Kidney (tissue), 22 donors: ENCODE results near the gene EBP. TPM values are rescaled to one million over a fixed set of nuclear protein-coding genes. Genes with fewer than 3 reads are reported as not detected.

Source experiments
- DNase-seq, 5 donors: peaks; one replicate each; pipeline ENCODE4 v3.0.0-alpha.2; 2013 to 2020
- FAIRE-seq: peaks from 2 replicates; lab custom pipeline; 2012; peaks lifted over from hg19 to GRCh38; lab: Jason Lieb, UNC
- H3K27ac ChIP-seq, 2 donors: one replicate each; pipeline ENCODE4 v1.7.0; 2013; ENCODE audit warnings: low read depth in 2 of 2, low read length in 2 of 2, inconsistent platforms in 1 of 2
- H3K27me3 ChIP-seq: one replicate; pipeline ENCODE4 v1.7.1; 2013; ENCODE audit warnings: low read length, inconsistent platforms; ENCODE audit not compliant: control insufficient read depth, insufficient read depth
- H3K36me3 ChIP-seq, 3 donors: one replicate each; pipeline versions ENCODE4 v1.7.0 to v1.7.1; 2013; ENCODE audit warnings: low read length in 3 of 3, control low read depth in 1 of 3, inconsistent platforms in 1 of 3; ENCODE audit not compliant: insufficient read depth in 3 of 3, control insufficient read depth in 2 of 3
- H3K4me1 ChIP-seq, 3 donors: one replicate each; pipeline versions ENCODE4 v1.7.0 to v1.7.1; 2013; ENCODE audit warnings: low read length in 3 of 3, inconsistent platforms in 1 of 3, low read depth in 1 of 3; ENCODE audit not compliant: control insufficient read depth in 2 of 3, insufficient read depth in 2 of 3
- H3K4me3 ChIP-seq, 3 donors: one replicate each; pipeline versions ENCODE4 v1.7.0 to v1.8.1; 2013; ENCODE audit warnings: low read length in 3 of 3, control low read depth in 1 of 3, inconsistent platforms in 1 of 3
- H3K9ac ChIP-seq, 3 donors: one replicate each; pipeline versions ENCODE4 v1.7.0 to v1.7.1; 2013; ENCODE audit warnings: low read length in 3 of 3, control low read depth in 1 of 3, inconsistent platforms in 1 of 3
- H3K9me3 ChIP-seq, 3 donors: one replicate each; pipeline versions ENCODE4 v1.7.0 to v1.7.1; 2013; ENCODE audit warnings: low read length in 3 of 3, control low read depth in 1 of 3, inconsistent platforms in 1 of 3; ENCODE audit not compliant: control insufficient read depth in 2 of 3, insufficient read depth in 1 of 3
- intact Hi-C: fragments of 100-400 bp; cut with DNase I; formaldehyde crosslinking; loops from one replicate; pipeline ENCODE4 v1.11.1; 2022
- long read RNA-seq, 10 donors: library from polyadenylated mRNA in 1 of 10; unstranded in 1 of 10; transcript quantifications; one replicate each; pipeline ENCODE4 v2.0.0 and lab custom pipeline, GENCODE V29; 2021 to 2026
- polyA plus RNA-seq: library from polyadenylated mRNA; stranded (reverse); fragments of 350-450 nt; fragmentation: Illumina TruSeq; extraction: RNeasy Lipid Tissue Mini Kit (QIAGEN cat#74804); gene quantifications from one replicate; pipeline ENCODE4 v1.2.3, GENCODE V29; 2014; ENCODE audit warnings: low read depth, low replicate concordance; ENCODE audit not compliant: insufficient read depth
- total RNA-seq: library from RNA; stranded (reverse); fragmentation: NEBNext Ultra II Directional; extraction: Animal tissue kit (Norgen Biotek cat#: 25700); gene quantifications from one replicate; pipeline ENCODE4 v1.2.1, GENCODE V29; 2021
- TF ChIP-seq, protein P1 (sequence below): IDR thresholded peaks from 3 replicates; pipeline ENCODE4 v1.5.1; 2012; ENCODE audit warnings: mild to moderate bottlenecking, moderate library complexity, borderline replicate concordance; ENCODE audit not compliant: insufficient read depth; ENCODE audit errors: extremely low read depth
- donor health status: control.
- donor health status: control.
- donor health status: control.
- donor health status: control.
- donor health status: control.
- donor health status: DM: yes; HTN: yes; CAD: no.
- donor health status: Normal renal cell carcinoma (clear cell type).

Gene EBP
- total RNA-seq, result 33.8 TPM
- 164 TPM for polyA plus RNA-seq
- long read RNA-seq, donor 1, transcript EBP-205 (5 exons, 1,775 nt), result major isoform, 9 of 29 reads
- long read RNA-seq, donor 1, partial matches to known transcripts, result 19 of 29 reads
- long read RNA-seq, donor 1, other reads (novel, unspliced or antisense), result 0 of 29 reads
- long read RNA-seq, donor 2, transcript EBP-205 (5 exons, 1,775 nt), result major isoform, 16 of 63 reads
- long read RNA-seq, donor 2, partial matches to known transcripts, result 45 of 63 reads
- long read RNA-seq, donor 2, other reads (novel, unspliced or antisense), result 0 of 63 reads
- long read RNA-seq, donor 3, transcript EBP-205 (5 exons, 1,775 nt), result major isoform, 15 of 77 reads
- long read RNA-seq, donor 3, partial matches to known transcripts, result 58 of 77 reads
- long read RNA-seq, donor 3, other reads (novel, unspliced or antisense), result 0 of 77 reads
- long read RNA-seq, donor 4, transcript EBP-205 (5 exons, 1,775 nt), result major isoform, 12 of 69 reads
- long read RNA-seq, donor 4, partial matches to known transcripts, result 55 of 69 reads
- long read RNA-seq, donor 4, other reads (novel, unspliced or antisense), result 0 of 69 reads
- long read RNA-seq, donor 5, partial matches to known transcripts, result 0 of 1 reads
- long read RNA-seq, donor 5, other reads (novel, unspliced or antisense), result 0 of 1 reads
- long read RNA-seq, donor 6, transcript EBP-205 (5 exons, 1,775 nt), result major isoform, 24 of 80 reads
- long read RNA-seq, donor 6, partial matches to known transcripts, result 53 of 80 reads
- long read RNA-seq, donor 6, other reads (novel, unspliced or antisense), result 0 of 80 reads
- long read RNA-seq, donor 7, transcript EBP-205 (5 exons, 1,775 nt), result major isoform, 9 of 15 reads
- long read RNA-seq, donor 7, partial matches to known transcripts, result 1 of 15 reads
- long read RNA-seq, donor 7, other reads (novel, unspliced or antisense), result 4 of 15 reads
- long read RNA-seq, donor 8, transcript EBP-205 (5 exons, 1,775 nt), result major isoform, 6 of 22 reads
- long read RNA-seq, donor 8, partial matches to known transcripts, result 14 of 22 reads
- long read RNA-seq, donor 8, other reads (novel, unspliced or antisense), result 0 of 22 reads
- long read RNA-seq, donor 9, transcript EBP-205 (5 exons, 1,775 nt), result major isoform, 7 of 7 reads
- long read RNA-seq, donor 9, partial matches to known transcripts, result 0 of 7 reads
- long read RNA-seq, donor 9, other reads (novel, unspliced or antisense), result 0 of 7 reads
- long read RNA-seq, donor 10, transcript EBP-205 (5 exons, 1,775 nt), result major isoform, 5 of 53 reads
- long read RNA-seq, donor 10, partial matches to known transcripts, result 48 of 53 reads
- long read RNA-seq, donor 10, other reads (novel, unspliced or antisense), result 0 of 53 reads

DNA sequence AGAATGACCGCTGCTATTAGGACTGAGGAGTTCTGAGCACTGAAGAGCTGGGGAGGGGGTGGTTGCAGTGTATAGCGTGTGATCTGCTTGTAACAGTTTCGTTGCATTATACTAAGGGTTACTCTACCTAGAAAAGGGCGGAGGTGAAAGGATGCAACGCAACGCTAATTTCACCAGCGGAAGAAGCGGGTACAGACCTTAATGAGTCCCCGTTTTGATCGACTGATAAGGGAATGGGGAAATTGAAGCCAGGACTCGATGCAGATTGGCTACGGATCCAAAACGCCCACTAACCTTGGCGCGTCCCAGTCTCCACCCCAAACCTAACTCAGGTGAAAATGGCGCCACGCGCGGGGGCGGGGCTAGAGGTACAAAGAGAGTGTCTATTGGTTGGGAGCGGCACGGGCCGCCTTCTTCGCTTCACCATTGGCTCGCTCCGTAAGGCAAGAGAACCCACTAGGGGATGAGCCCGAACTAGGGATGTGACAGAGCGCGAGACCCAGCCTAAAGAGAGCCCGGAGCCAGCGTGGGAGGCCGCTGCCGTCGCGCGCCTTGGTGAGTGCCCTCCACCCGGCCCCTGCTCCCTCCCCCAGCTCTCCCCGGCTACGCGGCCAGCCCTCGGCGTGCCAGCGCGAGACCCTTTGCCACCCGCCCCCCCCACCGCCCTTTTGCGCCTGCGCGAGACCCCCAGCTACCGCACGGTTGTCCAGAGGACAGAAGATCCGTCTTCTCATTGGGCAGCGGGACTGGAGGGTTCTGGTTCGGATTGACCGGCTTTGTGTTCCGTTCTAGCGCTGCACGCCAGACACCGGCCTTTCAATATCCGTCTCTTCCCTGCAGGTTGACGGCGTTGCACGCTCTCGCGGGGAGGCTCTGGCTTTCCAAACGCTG, at the start of gene EBP:
Gene EBP (plus strand): TSS at position 456 of the 891 bp plus-strand sequence. CDS start 1,964 bp downstream, outside the sequence.
- DNase-seq, result peak; percentile 93 to 97 (median 95)
- FAIRE-seq, result peak; percentile 87
- Histone ChIP-seq H3K27me3 (no peaks in the 10 kb centered on the region), H3K4me1 (peaks cover 0 to 2% (median 0%) of the 10 kb centered on the region in 3 donors), H3K9ac (peak within 1 kb of the TSS; percentile 48 to 89 (median 63)), H3K9me3 (no peaks in the 10 kb centered on the region), H3K4me3 (peak within 1 kb of the TSS; percentile 67 to 85 (median 84)), H3K27ac (peak within 1 kb of the TSS; percentile 23 to 57), H3K36me3 (peaks cover 0 to under 1% (median 0%) of the 10 kb centered on the region in 3 donors)
- intact Hi-C loops, result no loop called here
- TF ChIP-seq, protein P1, sequence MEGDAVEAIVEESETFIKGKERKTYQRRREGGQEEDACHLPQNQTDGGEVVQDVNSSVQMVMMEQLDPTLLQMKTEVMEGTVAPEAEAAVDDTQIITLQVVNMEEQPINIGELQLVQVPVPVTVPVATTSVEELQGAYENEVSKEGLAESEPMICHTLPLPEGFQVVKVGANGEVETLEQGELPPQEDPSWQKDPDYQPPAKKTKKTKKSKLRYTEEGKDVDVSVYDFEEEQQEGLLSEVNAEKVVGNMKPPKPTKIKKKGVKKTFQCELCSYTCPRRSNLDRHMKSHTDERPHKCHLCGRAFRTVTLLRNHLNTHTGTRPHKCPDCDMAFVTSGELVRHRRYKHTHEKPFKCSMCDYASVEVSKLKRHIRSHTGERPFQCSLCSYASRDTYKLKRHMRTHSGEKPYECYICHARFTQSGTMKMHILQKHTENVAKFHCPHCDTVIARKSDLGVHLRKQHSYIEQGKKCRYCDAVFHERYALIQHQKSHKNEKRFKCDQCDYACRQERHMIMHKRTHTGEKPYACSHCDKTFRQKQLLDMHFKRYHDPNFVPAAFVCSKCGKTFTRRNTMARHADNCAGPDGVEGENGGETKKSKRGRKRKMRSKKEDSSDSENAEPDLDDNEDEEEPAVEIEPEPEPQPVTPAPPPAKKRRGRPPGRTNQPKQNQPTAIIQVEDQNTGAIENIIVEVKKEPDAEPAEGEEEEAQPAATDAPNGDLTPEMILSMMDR, result no peak

DNA sequence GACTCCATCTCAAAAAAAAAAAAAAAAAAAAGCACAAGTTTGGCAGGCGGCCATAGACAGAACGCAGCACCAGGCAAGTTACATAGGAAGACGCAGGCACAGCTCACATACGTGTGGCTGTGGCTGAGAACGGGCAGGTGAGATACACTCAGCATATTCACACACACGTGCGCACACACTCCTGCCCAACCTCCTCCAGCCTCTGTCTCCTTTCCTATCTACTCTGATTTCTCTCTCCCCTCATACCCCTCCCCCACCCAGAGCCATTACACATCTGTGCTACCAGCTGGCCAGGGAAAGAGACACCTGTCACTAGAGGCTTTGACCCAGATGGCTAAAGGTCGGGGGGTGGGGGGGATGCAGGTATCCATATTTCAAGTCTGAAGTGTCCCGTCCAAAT, 49.4 kb upstream of the EBP start:
- TF ChIP-seq, protein P1, result no peak
- Histone ChIP-seq H3K4me3 (no peak overlapping the region), H3K9me3 (no peaks in the 10 kb centered on the region), H3K27me3 (no peaks in the 10 kb centered on the region), H3K36me3 (no peaks in the 10 kb centered on the region), H3K4me1 (no peaks in the 10 kb centered on the region), H3K9ac (no peak overlapping the region), H3K27ac (no peak overlapping the region)
- DNase-seq (peak in 1 of 5 donors; percentile 21), FAIRE-seq (no peak)
- intact Hi-C loops, result no loop called here
